ENCODE results near the gene PLD1.
"Not testable (repeated sequence)": the region's sequence is repeated elsewhere in the genome, so short reads cannot be mapped to it uniquely, and the experiment has no call there.

PLD1 gene

DNA sequence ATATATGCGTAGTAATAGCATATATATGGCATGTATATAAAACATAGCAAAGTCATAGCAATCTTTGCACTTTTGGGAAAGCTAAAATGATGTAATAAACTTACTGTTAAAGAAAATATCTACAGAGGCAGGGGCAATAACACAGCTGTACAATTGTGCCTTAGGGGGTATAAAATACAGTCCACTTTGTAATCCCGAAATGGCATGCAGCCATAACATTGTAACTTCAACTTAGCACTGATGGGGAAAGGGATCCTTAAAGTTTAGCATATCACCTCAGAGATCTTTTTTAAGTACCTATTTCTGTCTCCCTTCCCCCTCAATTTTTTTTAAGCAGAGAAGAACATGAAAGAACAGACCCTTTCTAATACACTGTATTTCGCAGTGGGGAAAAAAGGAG is 40.8 kb downstream of the PLD1 start:
- DNase-seq: no peak

DNA sequence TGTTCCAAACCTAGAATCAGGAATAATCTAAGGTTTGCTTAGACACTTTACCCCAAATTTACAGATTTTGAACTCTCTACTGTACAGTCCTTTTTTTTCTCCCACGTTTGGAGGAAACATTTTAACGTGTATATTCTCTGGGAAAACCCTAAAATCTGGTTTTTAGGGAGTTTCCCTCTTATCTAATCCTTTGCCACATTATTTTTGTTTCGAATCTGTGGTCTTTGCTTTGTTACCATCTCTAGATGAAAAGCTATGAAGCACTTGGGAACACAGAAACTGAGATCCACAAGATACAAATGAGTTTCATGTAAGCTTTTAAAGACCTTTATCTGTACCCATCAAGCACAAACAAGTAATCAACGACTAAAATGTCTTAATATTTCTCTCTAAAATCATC is 41.3 kb downstream of the PLD1 start:
- no peak for DNase-seq

DNA sequence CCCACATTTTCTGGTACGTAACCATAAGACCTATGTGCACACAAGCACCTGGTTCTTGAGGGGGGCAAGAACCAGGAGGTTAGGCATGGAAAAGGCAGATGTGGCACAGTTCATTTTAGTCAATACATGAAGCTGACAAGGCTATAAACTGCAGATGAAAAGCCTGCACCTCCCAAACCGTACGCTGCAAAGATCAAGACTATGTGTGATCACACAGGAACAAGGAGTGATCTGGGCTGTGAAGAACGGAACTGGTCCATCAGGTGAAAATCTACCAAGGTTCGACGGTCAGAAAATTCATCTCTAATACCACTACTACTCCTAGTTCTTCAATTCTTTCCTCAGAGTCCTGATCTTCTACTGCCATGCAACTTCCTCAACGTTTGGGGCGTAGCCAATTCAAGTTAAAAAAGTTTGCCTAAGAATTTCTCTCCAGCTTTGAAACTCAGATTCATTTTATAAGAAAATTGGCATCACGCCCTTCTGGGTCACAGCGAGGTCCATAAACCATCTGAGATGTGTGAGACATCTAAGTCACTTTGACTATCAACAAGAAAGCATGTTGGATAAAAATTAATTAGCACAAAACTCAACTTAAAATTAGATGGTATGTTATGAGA is 41.9 kb downstream of the PLD1 start:
- no peak for DNase-seq

DNA sequence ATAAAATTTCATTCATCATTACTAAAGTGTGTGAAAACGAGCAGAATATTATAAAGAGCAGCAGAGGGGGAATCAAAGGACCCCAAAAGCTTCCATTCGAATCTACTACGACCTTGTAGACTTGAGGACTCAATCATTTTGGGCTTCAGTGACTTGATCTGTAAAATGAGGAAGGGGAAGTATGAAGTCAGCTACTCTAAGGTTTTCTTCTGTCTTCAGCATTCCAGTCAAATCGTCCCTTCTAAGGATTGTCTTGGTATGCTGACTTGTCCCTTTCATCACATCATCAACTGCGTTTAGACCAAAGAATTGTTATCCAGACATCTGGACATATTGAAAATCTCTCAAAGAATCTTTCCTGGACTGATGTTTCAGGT is 44.8 kb downstream of the PLD1 start:
- DNase-seq: no peak

DNA sequence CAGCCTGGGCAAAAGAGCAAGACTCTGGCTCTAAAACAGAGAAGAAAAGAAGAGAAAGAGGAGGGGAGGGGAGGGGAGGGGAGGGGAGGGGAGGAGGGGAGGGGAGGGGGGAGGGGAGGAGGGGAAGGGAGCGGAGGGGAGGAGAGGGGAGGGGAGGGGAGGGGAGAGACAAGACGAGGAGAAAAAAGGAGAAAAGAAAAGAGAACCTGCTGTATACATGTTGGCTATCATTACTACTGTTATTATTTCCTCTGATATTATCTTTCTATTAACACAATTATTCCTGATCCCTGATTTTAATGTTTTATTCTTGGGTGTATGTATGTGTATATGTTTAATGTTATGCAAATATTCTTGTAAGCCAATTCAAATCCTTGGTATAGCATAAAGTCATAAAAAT is 46.9 kb downstream of the PLD1 start:
- DNase-seq: no peak

DNA sequence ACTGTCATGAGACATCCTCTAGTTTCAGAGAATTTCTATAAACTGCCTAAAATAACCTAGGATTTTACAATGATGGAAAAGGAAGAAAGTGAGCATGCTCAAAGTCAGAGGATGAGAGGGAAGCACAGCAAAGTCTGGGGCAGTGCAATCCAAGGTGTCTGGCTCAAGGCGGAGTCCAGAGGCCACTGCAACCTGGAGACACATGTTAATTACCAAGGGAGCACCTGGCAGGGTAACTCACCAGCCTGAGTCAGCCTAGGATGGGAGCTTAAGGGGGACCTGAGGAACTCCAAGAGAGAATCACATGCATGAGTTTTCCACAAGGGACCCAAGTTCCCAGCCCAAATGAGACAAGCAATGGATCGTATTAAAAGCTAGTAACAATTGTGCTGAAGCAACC is 49.8 kb downstream of the PLD1 start:
- no peak for DNase-seq

DNA sequence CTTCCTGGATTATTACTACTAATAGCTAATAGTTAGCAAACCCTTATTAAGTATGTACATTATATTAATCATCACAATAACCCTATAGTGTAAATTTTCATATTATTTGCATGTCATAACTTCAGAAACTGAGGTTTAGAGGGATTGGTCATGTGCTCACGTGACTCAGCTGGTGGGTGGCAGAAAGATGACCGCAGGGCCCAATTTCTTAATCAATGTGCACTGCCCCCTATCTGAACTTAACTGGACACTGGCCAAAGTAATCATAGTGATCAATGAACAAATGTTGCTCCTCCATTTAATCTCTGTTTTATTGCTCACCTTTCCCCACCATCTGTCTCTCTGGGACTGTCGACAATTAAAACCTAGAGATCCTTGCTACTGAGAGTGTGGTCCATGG is 52.2 kb downstream of the PLD1 start:
- no peak for DNase-seq

DNA sequence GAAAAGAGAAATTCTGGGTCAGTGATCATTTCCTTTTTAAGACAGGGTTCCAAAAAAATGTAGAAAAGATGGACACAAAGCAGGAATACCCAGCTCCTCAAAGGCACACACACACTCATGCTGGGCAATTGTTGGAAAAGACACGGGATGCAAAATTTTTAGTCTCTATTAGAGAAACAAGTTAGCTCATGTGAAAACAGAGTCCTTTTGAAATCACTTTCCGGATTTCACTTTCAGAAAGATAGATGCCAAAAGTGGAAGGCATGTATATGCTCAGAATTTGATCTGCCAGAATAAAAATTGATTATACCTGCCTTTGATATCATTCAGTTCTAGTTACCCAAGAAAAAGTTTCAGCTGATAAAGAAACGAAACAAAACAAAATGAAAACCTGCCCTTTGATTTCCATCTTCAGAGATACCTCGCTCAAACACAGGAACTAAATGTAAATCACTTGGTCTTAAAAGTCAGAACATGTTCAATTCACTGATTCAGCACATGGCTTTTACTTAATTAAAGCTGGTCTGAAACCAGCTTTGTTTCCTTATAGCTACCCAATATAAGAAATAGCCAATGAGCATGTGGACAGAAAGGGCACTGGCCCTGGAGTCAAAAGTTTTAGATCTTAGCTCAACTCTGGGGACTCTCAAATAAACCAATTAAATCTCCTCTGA is 52.8 kb downstream of the PLD1 start:
- DNase-seq: no peak

DNA sequence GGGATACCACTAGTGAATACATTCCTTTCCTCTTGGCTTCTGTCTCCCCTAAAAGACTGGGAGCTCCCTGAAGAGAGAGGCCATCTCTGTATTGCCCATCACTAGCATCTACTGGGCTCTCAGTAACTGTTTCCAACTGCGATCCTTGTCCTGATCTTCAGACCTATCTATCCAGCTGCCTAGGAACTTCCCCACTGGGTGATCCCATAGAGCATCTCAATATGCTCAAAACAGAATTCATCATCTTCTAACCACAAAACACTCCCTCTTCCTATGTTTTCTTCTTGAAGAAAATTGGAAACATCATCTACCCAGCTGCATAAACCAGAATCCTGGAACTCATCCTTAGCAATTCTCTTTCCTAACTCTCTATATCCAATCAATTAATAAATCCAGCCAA is 54.6 kb downstream of the PLD1 start:
- DNase-seq: no peak

DNA sequence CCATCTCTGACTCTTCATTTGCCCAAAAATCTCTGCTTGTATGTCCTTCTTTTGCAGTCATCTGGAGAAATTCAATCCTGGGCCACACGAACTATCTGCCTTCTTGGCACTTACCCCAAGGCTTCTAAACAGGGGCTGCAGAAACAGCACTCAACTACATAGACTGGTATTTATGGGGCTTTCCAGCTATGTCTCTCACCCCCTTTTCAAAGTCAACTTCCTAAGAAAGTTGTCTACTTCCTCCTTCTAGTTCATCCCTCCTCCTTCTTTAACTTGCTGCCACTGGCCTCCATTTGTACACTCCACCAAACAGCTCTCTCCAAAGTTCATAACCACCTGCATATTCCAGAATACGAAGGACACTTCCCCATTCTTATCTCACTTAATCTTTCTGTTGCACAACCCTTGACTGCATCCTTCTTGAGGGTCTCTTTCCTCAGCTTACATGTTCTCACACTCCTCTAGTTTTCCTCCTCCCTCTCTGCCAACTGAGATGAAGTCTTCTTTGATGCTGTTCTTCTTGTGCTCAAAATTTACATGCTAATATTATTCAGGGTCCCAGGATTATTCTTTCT is 55.2 kb downstream of the PLD1 start:
- no peak for DNase-seq

DNA sequence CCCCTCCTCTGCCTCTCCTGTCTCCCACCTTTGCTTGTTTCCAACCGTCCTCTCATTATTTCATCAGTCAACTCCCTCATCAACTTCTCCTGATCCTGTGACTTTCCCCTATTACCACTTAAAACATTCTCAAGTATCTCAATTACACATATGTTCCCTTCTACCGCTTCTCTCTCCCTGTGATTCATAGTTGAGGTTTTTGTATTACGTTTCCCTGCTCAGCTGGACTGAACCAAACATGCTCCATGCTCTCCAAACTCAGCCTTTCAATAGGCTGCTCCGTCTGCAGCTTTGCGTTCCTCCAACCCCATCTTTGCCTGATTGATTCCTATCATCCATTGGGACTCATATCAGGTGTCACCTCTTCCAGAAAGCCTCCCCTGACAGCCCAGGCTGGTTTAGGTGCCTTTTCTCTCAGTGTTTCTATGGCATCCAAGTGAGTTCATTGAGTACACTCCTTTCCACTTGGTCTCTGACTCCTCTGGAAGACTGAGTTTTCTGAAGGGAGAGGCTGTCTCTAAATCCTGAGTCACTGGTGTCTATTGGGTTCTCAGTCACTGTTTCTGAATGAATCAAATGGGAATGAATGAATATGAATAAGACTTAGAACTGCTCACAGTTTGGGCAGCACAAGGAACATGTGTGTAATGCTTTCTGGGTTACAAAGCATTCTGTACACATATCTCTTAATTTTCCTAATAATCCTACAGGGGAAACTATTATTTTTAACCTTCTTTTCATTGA is 56.4 kb downstream of the PLD1 start:
- no peak for DNase-seq

DNA sequence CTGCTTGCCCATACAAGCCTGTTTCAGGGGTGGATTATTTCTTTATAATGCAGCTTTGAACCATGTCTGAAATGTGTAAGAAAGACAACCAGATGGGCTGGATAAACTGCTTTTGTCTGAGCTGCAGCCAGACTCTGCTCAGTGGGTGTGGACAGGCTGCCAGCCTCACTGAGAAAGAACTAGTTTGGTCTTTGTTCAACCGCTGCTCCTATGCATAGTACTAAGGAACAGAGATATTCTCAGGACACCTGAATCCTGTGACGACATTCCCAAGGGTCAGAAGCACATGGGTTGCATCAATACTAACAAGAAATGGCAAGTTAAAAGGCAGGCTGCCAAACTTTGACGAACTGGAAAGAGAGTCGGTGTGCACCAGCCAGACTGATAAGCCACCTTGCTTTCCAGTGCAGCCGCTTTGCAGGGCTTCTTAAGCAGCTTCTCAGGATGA is 57.2 kb downstream of the PLD1 start:
- no peak for DNase-seq

DNA sequence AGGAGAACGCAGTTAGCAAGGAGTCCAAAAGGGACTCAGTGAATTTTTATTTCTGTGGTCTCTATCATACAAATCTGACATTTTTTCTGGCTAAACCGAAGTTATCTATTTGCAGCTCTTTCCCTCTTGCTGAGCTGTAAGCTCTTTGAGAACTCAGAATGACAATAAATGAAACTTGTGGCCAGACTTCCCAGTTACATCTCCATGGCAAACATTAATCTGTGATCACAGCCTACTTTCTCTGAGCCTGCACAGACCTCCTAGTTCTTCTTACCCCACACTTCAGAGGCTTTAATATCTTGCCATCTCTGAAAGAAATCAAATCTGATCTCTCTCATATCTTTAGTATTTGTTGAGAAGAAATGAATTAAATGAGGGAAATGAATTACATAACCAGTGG is 58.0 kb downstream of the PLD1 start:
- DNase-seq: no peak

DNA sequence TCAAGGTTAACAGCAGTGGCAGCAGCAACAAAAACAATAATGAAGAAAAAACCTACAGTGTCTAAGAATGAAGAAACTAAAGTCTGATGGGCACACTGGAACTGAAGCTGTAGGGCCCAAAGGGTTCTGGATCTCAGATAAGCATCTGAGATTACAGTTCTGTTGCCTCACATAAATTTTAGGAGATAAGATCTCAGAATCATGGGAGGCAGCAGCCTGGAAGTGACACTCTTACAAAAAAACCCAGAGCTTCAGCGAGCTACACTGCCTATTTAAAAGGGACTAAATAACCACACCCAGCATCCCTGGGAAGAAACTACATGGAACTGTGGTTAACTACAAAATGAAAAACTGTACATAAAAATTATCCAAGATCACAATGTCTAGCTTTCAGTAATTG is 61.2 kb downstream of the PLD1 start:
- DNase-seq: no peak

DNA sequence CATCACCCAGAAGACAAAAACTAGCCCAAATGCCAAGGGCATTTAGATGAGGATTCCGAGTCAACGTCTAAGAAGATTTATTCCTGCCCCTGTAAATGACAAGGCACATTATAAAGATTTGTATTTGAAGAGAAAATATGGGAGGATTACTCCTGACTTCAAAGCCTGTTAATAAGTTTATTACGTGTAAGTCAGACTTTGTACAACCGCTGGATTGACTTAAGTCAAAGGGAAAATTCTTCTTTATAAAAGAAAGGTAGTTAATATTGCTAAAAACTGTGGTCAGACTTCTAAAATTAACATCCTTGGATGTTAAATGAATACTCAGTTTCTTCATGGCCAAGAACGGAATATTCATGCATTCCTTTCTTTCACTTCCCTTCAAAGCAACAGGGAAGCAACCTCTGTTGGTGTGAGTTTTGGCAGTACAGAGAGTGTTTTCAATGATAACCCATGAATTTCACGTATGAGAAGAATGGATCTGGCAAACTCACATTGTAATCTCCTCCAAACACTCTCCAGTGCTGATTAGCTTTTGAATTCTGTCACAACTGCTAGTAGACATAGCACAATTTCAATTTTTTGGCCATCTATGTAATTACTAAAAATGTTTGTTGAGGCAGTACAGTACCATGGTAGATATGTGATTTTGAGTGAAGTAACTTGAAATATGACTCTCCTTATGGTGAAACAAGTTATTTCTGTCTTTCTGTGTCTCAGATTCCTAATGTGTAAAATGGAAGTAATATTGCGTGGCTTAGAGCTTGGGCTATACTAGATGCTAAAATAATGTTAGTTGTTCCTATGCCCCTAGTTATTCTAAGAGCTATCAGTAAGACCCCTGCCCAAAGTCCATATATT is 62.0 kb downstream of the PLD1 start:
- DNase-seq: no peak

DNA sequence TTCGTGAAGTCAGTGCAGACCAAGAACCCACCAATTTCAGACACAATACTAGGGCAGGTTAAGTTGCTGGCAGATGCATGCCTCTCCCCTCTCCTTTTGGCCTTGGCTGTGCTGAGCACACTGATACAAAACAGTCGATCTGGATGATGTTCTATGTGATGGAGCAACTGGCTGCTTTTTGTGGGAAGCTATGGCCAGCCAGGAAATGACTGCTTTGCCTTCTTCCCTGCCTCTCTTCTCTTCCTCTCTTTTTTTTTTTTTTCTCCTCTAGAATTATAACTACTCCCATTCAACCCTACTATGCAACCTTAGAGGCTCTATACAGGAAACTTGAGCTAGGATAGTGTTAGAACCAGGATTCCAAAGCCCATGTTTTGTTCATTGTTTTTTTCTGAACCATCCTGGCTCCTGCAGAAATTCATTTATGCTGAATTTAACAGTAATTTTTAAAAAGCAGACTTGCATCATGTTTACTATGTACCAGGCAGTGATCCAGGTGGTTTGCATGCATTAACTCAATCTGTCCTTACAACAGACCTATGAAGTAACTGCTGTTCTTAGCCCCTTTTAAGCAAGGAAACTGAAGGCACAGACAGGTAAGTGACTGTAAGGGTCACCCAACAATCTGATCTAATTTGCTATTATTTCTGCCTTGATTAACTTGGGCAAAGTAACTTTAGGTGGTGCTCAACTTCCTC is 62.9 kb downstream of the PLD1 start:
- DNase-seq: no peak

DNA sequence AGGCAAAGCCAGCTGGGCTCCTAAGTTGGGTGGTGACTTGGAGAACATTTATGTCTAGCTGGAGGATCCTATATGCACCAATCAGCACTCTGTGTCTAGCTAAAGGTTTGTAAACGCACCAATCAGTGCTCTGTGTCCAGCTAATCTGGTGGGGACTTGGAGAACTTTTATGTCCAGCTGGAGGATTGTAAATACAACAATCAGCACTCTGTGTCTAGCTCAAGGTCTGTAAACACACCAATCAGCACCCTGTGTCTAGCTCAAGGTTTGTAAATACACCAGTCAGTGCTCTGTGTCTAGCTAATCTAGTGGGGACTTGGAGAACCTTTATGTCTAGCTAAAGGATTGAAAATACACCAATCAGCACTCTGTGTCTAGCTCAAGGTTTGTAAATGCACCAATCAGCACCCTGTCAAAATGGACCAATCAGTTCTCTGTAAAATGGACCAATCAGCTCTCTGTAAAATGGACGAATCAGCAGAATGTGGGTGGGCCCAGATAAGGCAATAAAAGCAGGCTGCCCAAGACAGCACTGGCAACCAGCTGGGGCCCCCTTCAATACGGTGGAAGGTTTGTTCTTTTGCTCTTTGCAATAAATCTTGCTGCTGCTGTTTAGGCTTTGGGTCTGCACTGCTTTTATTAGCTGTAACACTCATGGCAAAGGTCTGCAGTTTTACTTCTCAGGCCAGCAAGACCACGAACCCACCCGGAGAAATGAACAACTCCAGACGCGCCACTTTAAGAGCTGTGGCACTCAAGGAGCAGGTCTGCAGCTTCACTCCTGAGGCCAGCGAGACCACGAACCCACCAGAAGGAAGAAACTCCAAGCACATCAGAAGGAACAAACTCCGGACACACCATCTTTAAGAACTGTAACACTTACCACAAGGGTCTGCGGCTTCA is 63.7 kb downstream of the PLD1 start:
- not testable (repeated sequence) for DNase-seq

DNA sequence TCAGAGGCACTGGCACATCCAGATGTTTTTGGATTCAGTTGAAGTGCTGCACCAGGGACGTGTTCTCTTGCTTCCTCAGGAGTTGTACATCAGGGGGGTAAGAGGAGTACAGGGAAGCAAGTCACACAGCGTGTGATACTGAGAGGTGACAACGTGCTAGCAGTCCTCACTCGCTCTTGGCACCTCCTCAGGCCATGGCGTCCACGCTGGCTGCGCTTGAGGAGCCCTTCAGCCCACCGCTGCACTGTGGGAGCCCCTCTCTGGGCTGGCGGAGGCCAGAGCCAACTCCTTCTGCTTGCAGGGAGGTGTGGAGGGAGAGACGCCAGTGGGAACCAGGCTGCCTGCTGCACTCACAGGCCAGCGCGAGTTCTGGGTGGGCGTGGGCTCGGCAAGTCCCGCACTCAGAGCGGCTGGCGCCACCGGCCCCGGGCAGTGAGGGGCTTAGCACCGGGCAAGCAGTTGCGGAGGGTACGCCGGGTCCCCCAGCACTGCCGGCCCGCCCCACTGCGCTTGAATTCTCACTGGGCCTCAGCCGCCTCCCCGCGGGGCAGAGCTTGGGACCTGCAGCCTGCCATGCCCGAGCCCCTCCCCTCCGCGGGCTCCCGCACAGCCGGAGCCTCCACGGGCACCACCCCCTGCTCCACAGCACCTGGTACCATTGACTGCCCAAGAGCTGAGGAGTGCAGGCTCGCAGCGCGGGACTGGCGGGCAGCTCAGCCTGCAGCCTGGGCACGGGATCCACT is 64.5 kb downstream of the PLD1 start:
- DNase-seq: no peak

DNA sequence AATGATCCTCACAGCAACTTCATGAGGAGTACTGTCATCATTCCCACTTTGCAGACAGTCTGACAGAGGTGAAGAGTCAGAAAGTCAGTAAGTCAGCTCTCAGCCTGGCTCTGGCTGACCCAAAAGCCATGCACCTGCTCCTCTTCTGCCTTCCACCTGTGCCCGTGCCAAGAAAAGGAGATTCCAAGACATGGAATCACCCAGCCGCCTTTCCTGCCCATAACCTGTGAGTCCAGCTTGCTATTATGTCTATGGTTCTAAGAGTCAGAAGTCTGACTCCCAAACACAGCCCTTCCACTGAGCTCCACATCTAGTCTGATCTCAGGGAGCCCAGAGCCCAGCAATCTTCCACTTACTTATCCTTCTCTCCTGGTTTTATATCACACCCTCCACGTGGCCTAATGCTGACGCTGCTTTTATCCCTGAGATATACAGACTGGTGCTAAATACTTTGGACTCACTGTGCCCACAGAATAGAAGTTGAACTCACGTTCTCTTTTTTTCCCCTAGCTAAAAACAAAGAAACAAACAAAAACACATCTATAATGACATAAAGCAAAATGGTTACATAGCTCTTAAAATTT is 66.0 kb downstream of the PLD1 start:
- DNase-seq: no peak
